GM04503 (cell line): ENCODE data around the gene CCR5AS.

Experiments
- DNase-seq: peaks from one replicate; pipeline ENCODE4 v3.0.0-alpha.2; 2012; ENCODE audit warnings: low read depth

The CCR5AS gene

DNA sequence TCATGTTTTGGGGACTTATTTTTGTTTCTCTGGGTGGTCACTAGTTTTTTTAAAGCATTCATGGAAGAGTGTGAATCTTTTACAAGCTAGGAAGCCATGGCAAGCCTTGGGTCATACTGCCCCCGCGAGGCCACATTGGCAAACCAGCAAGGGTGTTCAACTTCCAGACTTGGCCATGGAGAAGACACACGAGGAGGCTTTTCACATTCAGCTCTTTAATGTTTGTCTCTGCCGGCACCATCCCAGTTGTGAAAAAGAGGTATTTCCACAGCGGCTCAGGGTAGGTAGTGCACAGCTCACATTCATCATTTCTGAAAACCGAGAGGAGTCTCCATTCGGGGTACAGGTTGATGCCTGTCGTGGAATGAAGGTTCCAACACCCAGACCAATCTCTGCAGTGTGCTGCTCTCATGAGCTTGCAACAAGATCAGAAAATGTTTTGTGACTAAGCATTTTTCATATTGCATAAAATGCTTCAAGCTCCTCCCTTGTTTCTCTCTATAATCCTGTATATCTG lies 28.4 kb downstream of the CCR5AS start:
- DNase-seq = no peak

GRCh38 chr3:46375814-46376213 lies 31.1 kb downstream of the CCR5AS start:
- no peak for DNase-seq

- no peak for DNase-seq
Observed at GRCh38 chr3:46375218-46375617, 31.6 kb downstream of the CCR5AS start.

DNA sequence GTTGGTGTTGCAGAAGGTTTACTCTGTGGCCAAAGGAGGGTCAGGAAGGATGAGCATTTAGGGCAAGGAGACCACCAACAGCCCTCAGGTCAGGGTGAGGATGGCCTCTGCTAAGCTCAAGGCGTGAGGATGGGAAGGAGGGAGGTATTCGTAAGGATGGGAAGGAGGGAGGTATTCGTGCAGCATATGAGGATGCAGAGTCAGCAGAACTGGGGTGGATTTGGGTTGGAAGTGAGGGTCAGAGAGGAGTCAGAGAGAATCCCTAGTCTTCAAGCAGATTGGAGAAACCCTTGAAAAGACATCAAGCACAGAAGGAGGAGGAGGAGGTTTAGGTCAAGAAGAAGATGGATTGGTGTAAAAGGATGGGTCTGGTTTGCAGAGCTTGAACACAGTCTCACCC lies 32.1 kb downstream of the CCR5AS start:
- no peak for DNase-seq

GRCh38 chr3:46372492-46373359 lies 34.1 kb downstream of the CCR5AS start:
- no peak for DNase-seq

GRCh38 chr3:46371519-46372340 lies 35.1 kb downstream of the CCR5AS start:
- no peak for DNase-seq

DNA sequence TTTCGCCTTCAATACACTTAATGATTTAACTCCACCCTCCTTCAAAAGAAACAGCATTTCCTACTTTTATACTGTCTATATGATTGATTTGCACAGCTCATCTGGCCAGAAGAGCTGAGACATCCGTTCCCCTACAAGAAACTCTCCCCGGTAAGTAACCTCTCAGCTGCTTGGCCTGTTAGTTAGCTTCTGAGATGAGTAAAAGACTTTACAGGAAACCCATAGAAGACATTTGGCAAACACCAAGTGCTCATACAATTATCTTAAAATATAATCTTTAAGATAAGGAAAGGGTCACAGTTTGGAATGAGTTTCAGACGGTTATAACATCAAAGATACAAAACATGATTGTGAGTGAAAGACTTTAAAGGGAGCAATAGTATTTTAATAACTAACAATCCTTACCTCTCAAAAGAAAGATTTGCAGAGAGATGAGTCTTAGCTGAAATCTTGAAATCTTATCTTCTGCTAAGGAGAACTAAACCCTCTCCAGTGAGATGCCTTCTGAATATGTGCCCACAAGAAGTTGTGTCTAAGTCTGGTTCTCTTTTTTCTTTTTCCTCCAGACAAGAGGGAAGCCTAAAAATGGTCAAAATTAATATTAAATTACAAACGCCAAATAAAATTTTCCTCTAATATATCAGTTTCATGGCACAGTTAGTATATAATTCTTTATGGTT lies 35.9 kb downstream of the CCR5AS start, which contains the start of gene CCR5:
CCR5 (plus strand) TSS at position 108 of the 680 bp plus-strand sequence. CDS start 1,957 bp downstream, outside the sequence.
- DNase-seq = no peak

GRCh38 chr3:46369675-46370132 lies 37.2 kb downstream of the CCR5AS start:
- no peak for DNase-seq

DNA sequence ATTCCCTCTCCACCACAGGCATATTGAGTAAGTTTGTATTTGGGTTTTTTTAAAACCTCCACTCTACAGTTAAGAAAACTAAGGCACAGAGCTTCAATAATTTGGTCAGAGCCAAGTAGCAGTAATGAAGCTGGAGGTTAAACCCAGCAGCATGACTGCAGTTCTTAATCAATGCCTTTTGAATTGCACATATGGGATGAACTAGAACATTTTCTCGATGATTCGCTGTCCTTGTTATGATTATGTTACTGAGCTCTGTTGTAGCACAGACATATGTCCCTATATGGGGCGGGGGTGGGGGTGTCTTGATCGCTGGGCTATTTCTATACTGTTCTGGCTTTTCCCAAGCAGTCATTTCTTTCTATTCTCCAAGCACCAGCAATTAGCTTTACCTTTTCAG lies 37.7 kb downstream of the CCR5AS start:
- DNase-seq = no peak

DNA sequence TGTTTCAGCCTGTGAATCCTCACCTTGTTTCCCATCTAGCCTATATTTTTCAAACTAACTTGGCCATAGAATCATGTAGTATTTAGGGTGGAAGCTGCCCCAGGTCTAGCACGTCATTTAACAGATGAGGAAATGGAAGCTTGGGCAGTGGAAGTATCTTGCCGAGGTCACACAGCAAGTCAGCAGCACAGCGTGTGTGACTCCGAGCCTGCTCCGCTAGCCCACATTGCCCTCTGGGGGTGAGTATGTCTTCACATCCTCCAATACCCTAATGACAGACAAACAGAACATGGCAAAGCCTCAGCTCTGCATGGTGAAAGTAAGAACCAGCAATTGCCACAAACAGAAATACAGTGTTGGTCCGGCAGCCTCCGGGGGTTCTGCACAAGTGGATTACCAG lies 38.3 kb downstream of the CCR5AS start:
- no peak for DNase-seq

GRCh38 chr3:46367811-46368210 lies 39.1 kb downstream of the CCR5AS start:
- no peak for DNase-seq

DNA sequence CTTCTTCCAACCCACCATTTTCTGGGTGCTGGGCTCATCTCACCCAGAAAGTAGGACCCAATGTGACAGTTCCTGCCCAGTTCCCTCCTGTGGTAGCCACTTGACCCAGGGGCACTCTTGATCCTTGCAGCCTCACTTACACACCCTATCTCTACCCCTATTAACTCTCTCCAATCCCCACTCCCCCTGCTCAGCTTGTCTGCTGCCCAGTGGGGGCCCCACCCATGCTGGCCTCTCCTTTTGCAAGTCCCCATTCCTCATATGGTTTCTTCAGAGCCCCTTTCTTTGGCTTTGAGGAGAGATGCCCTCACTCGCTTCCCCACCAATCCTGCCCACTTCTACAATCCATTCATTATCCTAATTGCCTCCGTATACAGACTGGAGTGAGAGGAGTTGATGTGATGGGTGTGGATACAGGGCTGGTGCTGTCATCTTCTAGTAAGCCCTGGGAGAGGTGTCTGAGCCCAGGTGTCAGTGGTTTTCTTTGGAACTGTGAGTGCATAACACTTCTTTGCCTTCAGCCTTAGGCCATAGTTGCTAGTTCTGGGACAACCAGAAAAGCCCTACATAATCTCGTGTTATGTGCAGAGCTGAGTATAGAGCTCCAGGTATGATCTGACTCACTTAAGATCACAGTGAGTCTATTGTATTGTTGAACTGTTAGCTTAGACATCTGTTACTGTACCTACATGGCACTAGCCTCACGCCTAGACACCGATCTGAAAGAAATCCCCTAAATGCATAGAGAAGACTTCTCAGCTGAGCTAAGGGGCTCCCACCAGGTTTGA lies 40.9 kb downstream of the CCR5AS start:
- DNase-seq = no peak

- no peak for DNase-seq
Observed at GRCh38 chr3:46365041-46365440, 41.8 kb downstream of the CCR5AS start.

DNA sequence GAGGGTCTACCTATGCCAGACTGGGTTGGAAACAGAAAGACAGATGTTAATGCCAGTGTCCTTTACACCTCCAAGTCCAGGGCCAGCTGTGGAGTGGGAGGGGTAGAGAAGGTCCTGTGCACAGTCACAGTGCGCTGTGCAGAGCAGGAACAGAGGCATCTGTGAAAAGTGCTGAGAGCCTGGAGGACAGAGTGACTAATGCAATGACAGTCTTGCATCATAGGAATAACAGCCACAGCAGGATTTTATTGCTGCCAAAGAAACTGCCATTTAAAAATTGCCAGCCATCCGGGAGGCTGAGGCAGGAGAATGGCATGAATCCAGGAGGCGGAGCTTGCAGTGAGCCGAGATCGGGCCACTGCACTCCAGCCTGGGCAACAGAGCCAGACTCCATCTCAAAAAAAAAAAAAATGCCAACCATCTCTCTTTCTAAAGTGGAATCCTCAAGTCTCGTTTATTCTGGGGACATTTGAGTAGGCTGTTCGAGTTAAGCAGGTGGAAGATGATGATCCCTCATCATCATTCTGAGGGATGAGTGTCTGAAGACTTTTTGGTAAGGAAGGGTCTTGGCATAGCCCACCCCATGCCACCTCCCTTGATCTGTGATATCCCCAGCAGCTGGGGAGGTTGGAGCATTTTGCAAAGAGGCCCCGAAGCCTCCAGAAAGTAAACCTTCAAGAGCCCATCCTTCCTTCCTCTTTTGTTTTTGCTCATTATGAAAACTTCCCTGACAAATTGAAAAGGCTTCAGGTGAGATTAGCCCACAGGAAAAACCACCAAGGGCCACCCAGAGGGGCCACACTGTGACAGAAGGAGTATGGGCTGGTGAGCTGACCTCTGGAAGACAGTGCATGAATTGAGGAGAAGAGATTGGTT lies 45.2 kb downstream of the CCR5AS start:
- no peak for DNase-seq

DNA sequence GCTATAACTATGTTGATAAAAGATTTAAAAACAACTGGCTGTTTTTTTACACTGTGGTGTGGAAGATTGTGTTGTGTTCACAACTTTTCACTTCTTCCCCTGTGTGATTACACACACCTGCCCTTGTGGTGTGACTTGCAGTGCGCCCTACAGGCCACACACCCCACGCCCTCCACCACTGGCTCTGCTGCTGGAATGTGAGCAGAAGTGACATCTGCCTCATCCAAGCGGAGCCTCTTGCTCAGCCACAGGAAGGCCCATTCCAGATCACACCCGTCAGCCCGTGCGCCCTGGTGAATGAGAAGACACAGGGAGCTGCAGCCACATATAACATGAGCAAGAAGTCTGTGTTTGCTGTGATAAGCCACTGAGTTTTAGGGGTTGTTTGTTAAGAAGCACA lies 46.0 kb downstream of the CCR5AS start:
- no peak for DNase-seq

DNA sequence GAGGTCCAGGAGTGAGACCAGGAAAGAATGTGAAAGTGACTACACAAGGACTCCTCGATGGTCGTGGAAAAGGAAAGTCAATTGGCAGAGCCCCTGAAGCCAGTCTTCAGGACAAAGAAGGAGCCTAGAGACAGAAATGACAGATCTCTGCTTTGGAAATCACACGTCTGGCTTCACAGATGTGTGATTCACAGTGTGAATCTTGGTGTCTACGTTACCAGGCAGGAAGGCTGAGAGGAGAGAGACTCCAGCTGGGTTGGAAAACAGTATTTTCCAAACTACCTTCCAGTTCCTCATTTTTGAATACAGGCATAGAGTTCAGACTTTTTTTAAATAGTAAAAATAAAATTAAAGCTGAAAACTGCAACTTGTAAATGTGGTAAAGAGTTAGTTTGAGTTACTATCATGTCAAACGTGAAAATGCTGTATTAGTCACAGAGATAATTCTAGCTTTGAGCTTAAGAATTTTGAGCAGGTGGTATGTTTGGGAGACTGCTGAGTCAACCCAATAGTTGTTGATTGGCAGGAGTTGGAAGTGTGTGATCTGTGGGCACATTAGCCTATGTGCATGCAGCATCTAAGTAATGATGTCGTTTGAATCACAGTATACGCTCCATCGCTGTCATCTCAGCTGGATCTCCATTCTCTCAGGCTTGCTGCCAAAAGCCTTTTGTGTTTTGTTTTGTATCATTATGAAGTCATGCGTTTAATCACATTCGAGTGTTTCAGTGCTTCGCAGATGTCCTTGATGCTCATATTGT lies 47.0 kb downstream of the CCR5AS start:
- no peak for DNase-seq

DNA sequence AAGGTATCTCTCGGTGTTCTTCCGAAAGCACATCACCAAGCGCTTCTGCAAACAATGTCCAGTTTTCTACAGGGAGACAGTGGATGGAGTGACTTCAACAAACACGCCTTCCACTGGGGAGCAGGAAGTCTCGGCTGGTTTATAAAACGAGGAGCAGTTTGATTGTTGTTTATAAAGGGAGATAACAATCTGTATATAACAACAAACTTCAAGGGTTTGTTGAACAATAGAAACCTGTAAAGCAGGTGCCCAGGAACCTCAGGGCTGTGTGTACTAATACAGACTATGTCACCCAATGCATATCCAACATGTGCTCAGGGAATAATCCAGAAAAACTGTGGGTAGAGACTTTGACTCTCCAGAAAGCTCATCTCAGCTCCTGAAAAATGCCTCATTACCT lies 48.4 kb downstream of the CCR5AS start:
- no peak for DNase-seq

GRCh38 chr3:46356909-46357308 lies 50.0 kb downstream of the CCR5AS start:
- DNase-seq = no peak

DNA sequence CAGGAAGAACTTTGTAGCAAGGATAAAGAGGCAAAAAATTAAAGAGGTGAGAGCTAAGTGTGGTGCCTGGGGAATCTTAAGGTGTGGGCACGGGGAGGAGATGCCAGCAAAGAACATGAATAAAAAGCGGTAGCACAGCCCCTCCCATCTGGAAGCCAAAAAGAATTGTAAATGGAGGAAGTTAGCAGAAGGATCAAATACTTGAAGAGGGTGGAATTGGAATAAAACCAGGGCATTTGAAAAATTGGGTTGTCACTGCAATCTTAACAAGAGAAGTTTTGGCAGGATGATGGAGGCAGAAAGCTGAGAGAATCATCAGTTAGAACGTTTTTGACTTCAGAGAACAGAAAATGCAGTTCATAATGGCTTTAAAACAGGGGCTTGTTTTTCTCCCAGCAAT lies 50.6 kb downstream of the CCR5AS start:
- DNase-seq = no peak

GRCh38 chr3:46354984-46355383 lies 51.9 kb downstream of the CCR5AS start:
- no peak for DNase-seq
